ENCODE measurements around the gene TEX29. TPM values are rescaled to one million over a fixed set of nuclear protein-coding genes. Genes with fewer than 3 reads are reported as not detected.

Gene TEX29
- total and polyA plus RNA-seq, 9 of the 15 experiments (the other 6 are each of a cell fraction or from before 2014, with no cell fraction given) = 0.11 TPM; not detected in 7

GRCh38 chr13:111280226-111280625, 40.2 kb upstream of the TEX29 start:
- Histone ChIP-seq H4K20me1 (replicated peaks; ENCODE audit: control insufficient read depth, insufficient read depth, low read length) (no peaks in the 10 kb centered on the region), H3K9ac (ENCODE audit: insufficient read depth in 1 of 2, low read depth in 2 of 2, low read length in 2 of 2) (no peak overlapping the region), H3K9me3 (replicated peaks; ENCODE audit: control insufficient read depth, insufficient read depth, low read depth, low read length) (no peaks in the 10 kb centered on the region), H3K4me3 (no peak overlapping the region), H3K36me3 (ENCODE audit: control insufficient read depth, insufficient read depth, low read length) (peaks cover 66% of the 10 kb centered on the region; the same call in 2 of the 3 replicates), H3K79me2 (ENCODE audit: control insufficient read depth, insufficient read depth, low read length) (no peaks in the 10 kb centered on the region), H3K27ac (ENCODE audit: extremely low read depth, low read depth, low read length) (no peak overlapping the region), H3K4me1 (replicated peaks in 1 of 2; ENCODE audit: control insufficient read depth in 2 of 2, insufficient read depth in 2 of 2, low read length in 2 of 2) (no peaks in the 10 kb centered on the region), H3K9me1 (ENCODE audit: control insufficient read depth, insufficient read depth, low read length) (no peaks in the 10 kb centered on the region), H2AFZ (ENCODE audit: low read depth, low read length) (no peak overlapping the region), H3K27me3 (ENCODE audit: control insufficient read depth in 2 of 2, insufficient read depth in 2 of 2, low read length in 2 of 2) (no peaks in the 10 kb centered on the region), H3K4me2 (ENCODE audit: insufficient read depth, low read length) (no peak overlapping the region)
- TF ChIP-seq JUN (IDR thresholded peaks at IDR 0.05; ENCODE audit: borderline replicate concordance, low read depth, low read length) (no peak), JUN (CRISPR knock-in tag; IDR thresholded peaks at IDR 0.05; ENCODE audit: borderline replicate concordance) (no peak), HMG20B (CRISPR knock-in tag; IDR thresholded peaks at IDR 0.05) (no peak), HSF4 (CRISPR knock-in tag; IDR thresholded peaks at IDR 0.05; ENCODE audit: borderline replicate concordance) (no peak), ZNF780A (CRISPR knock-in tag; IDR thresholded peaks at IDR 0.05) (no peak), ZNF197 (CRISPR knock-in tag; IDR thresholded peaks at IDR 0.05; ENCODE audit: low read depth) (no peak), NR3C1 (CRISPR knock-in tag; IDR thresholded peaks at IDR 0.05) (no peak), ZNF431 (CRISPR knock-in tag; IDR thresholded peaks at IDR 0.05) (no peak), HDAC3 (IDR thresholded peaks at IDR 0.05; ENCODE audit: borderline replicate concordance, partially characterized antibody) (no peak), E2F4 (CRISPR knock-in tag; IDR thresholded peaks at IDR 0.05; ENCODE audit: low read depth) (no peak), GATA2 (CRISPR knock-in tag; IDR thresholded peaks at IDR 0.05) (no peak), KLF1 (tag; IDR thresholded peaks at IDR 0.05) (no peak), NCOA6 (IDR thresholded peaks at IDR 0.05) (no peak), ZZZ3 (IDR thresholded peaks at IDR 0.05) (no peak), ZKSCAN8 (CRISPR knock-in tag; IDR thresholded peaks at IDR 0.05) (no peak), ZNF830 (CRISPR knock-in tag; IDR thresholded peaks at IDR 0.05) (no peak), ZFP30 (CRISPR knock-in tag; IDR thresholded peaks at IDR 0.05; ENCODE audit: borderline replicate concordance) (no peak), ZNF707 (CRISPR knock-in tag; conservative IDR thresholded peaks at IDR 0.05) (no peak)
- TF ChIP-seq, protein P1, sequence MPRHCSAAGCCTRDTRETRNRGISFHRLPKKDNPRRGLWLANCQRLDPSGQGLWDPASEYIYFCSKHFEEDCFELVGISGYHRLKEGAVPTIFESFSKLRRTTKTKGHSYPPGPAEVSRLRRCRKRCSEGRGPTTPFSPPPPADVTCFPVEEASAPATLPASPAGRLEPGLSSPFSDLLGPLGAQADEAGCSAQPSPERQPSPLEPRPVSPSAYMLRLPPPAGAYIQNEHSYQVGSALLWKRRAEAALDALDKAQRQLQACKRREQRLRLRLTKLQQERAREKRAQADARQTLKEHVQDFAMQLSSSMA (CRISPR knock-in tag; IDR thresholded peaks at IDR 0.05) = no peak
- intact Hi-C loops (cut with micrococcal nuclease) (no loop called here), in situ Hi-C loops (cut with MboI) (no loop called here)
- DNase-seq (ENCODE audit: extremely low read depth in 1 of 4, low spot score in 3 of 4) (no peak), ATAC-seq (no peak), FAIRE-seq (no peak)
- CTCF ChIA-PET (ENCODE audit: low intra/inter-chr PET ratio) = no interaction called here
- POLR2A ChIA-PET = interaction anchor here (0.7 kb wide), 1 partner anchor 8 kb away, joined by 3 read pairs; no protein-coding TSS in a partner anchor
- 86% methylated on average over 8 of the region's 12 CpGs for WGBS (ENCODE audit: insufficient coverage, low coverage, missing lambda C conversion rate)
- BruUV-seq (replicated peaks) = no TSS peak

Data from K562 (cell line).